Measurements from ENCODE around the gene RAB40B.

GRCh38 chr17:82661717-82662683 is 36.5 kb downstream of the RAB40B start:
- TF ChIP-seq FOXM1 (IDR thresholded peaks at IDR 0.05; ENCODE audit: borderline replicate concordance, low read depth) (no peak), TAF1 (IDR thresholded peaks at IDR 0.05; ENCODE audit: low read depth) (no peak), CEBPB (IDR thresholded peaks at IDR 0.05) (no peak), EGR1 (IDR thresholded peaks at IDR 0.05) (no peak), TCF12 (IDR thresholded peaks at IDR 0.05; ENCODE audit: low read depth) (no peak)

Measured in Ishikawa (cell line).